T-helper 17 cell (primary cell): ENCODE measurements around the gene TRIO. TPM values are rescaled to one million over a fixed set of nuclear protein-coding genes. Genes with fewer than 3 reads are reported as not detected.

Experiments used
- ATAC-seq: fragments of 150-1000 bp; cut with Tn5 transposase; 2 replicates; pipeline ENCODE4 v1.10.0; 2021; ENCODE audit warnings: mild to moderate bottlenecking, moderate library complexity
- DNase-seq, 3 donors: peaks; one replicate each; pipeline versions ENCODE4 v3.0.0 to v3.0.0-alpha.2; 2020 to 2021
- H3K9me3 ChIP-seq: one replicate; pipeline ENCODE4 v1.7.0; 2013; ENCODE audit warnings: low read length, mild to moderate bottlenecking; ENCODE audit not compliant: control insufficient read depth, poor library complexity, severe bottlenecking
- H3K27ac Mint-ChIP-seq: one replicate; pipeline ENCODE4 v1.8.0; 2022; ENCODE audit warnings: mild to moderate bottlenecking, moderate library complexity, mixed read lengths
- H3K27me3 Mint-ChIP-seq: one replicate; pipeline ENCODE4 v1.8.0; 2022; ENCODE audit warnings: mixed read lengths
- H3K36me3 Mint-ChIP-seq: one replicate; pipeline ENCODE4 v1.8.0; 2022; ENCODE audit warnings: low read depth, mixed read lengths
- H3K4me1 Mint-ChIP-seq: one replicate; pipeline ENCODE4 v1.8.0; 2022; ENCODE audit warnings: mild to moderate bottlenecking, mixed read lengths
- H3K4me3 Mint-ChIP-seq: one replicate; pipeline ENCODE4 v1.8.0; 2022; ENCODE audit warnings: mild to moderate bottlenecking, moderate library complexity, mixed read lengths
- total RNA-seq, 4 donors: library from RNA in 2 of 4; stranded (reverse) in 2 of 4; gene quantifications; one replicate each; pipeline ENCODE4 v1.2.3 and lab custom pipeline; 2022 to 2026

Gene TRIO
- total RNA-seq, 2 donors from 2014 or later, result 19.3 to 19.5 TPM

GRCh38 chr5:14330291-14330690, 187.1 kb downstream of the TRIO start:
- peaks cover 4% of the 10 kb centered on the region for H3K4me1 Mint-ChIP-seq
- H3K36me3 Mint-ChIP-seq, result peaks cover 3% of the 10 kb centered on the region
- ATAC-seq (no peak), DNase-seq (no peak)
- no peaks in the 10 kb centered on the region for H3K9me3 ChIP-seq
- no peak overlapping the region for H3K27ac Mint-ChIP-seq
- H3K27me3 Mint-ChIP-seq, result peaks cover 10% of the 10 kb centered on the region
- H3K4me3 Mint-ChIP-seq, result no peak overlapping the region

- no peaks in the 10 kb centered on the region for H3K9me3 ChIP-seq
- Mint-ChIP-seq H3K27me3 (peaks cover 14% of the 10 kb centered on the region), H3K4me3 (no peak overlapping the region), H3K36me3 (peaks cover 3% of the 10 kb centered on the region), H3K27ac (no peak overlapping the region), H3K4me1 (peaks cover 4% of the 10 kb centered on the region)
- DNase-seq, result no peak
- ATAC-seq, result no peak
Observed at GRCh38 chr5:14330729-14331385, 187.7 kb downstream of the TRIO start.

DNA sequence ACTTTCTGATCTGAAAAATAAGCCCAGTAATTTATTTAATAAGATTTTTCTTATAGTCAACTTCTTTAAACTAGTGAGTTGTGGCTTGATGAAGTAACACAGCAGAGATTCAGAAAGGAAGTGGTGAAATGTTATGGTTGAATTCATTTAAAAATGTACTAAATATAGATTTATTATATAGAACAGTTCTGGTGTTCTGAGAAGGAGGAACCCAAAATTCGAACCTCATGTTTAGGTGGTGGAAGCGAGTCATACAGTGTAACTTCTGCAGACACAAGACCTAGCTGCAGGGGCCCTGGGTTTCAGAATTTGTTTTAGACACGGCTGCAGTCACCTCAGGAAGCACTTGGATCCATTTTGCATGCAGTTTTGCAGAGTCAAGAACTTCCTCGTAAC, 188.2 kb downstream of the TRIO start:
- H3K9me3 ChIP-seq, result no peaks in the 10 kb centered on the region
- DNase-seq, result no peak
- peaks cover 1% of the 10 kb centered on the region for H3K36me3 Mint-ChIP-seq
- H3K4me1 Mint-ChIP-seq, result peaks cover 4% of the 10 kb centered on the region
- peaks cover 13% of the 10 kb centered on the region for H3K27me3 Mint-ChIP-seq
- no peak overlapping the region for H3K4me3 Mint-ChIP-seq
- H3K27ac Mint-ChIP-seq, result no peak overlapping the region
- peak; percentile 50 for ATAC-seq

DNA sequence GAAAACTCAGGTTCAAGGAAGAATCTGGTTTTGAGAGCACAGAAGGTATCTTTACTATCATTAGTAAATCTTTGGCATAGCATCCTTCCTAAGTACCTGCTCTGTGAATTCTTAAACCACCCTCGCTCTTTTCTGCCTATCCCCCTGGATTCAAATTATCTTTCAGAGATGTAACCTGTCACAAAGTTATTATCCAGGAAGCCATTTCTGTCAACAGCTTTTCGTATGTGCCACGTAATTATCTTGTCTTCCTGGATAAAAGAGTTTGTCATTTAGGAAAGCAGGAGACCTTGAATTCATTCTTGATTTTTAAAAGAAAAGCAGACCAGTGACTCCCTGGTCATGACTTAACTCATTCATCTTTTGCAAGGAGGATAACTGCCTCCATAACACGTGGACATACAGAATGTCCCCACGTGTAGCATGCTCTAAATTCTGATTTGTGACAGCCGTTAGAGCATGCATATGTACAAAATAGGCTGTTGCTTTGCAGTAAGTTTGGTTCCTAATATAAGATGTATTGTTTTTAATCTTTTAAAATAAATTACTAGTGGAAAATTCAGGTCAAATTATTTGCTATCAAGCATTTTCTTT, 189.0 kb downstream of the TRIO start:
- Mint-ChIP-seq H3K27ac (no peak overlapping the region), H3K36me3 (no peaks in the 10 kb centered on the region), H3K4me3 (no peak overlapping the region), H3K4me1 (peaks cover 4% of the 10 kb centered on the region), H3K27me3 (peaks cover 14% of the 10 kb centered on the region)
- H3K9me3 ChIP-seq, result no peaks in the 10 kb centered on the region
- ATAC-seq (no peak), DNase-seq (no peak)

- no peaks in the 10 kb centered on the region for H3K36me3 Mint-ChIP-seq
- H3K27ac Mint-ChIP-seq, result no peak overlapping the region
- H3K9me3 ChIP-seq, result no peaks in the 10 kb centered on the region
- no peak overlapping the region for H3K4me3 Mint-ChIP-seq
- ATAC-seq (no peak), DNase-seq (no peak)
- H3K27me3 Mint-ChIP-seq, result peaks cover 14% of the 10 kb centered on the region
- peaks cover 4% of the 10 kb centered on the region for H3K4me1 Mint-ChIP-seq
Observed at GRCh38 chr5:14332746-14333145, 189.6 kb downstream of the TRIO start.

DNA sequence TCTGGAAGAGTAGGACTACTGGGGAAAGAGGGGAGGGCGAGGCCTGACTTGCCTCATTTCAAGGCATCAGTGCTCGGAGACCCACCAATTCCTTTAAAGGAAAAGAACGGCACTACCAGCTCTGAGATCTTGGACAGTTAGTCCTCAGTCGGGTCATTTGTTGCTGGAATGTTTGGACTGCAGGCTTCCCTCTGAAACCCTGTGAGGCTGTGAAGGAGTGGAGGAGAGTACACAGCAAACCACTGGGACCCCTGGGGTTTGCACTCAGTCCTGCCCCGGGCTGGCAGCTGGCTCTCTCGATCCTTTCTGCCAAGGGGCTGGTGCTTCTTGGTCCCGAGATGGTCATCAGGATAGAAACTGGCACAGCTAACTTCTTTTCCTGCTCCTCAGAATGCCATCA, 194.5 kb downstream of the TRIO start:
- Mint-ChIP-seq H3K36me3 (no peaks in the 10 kb centered on the region), H3K27me3 (peaks cover 25% of the 10 kb centered on the region), H3K4me3 (no peak overlapping the region), H3K27ac (no peak overlapping the region), H3K4me1 (peaks cover 2% of the 10 kb centered on the region)
- ATAC-seq, result no peak
- no peaks in the 10 kb centered on the region for H3K9me3 ChIP-seq
- no peak for DNase-seq

DNA sequence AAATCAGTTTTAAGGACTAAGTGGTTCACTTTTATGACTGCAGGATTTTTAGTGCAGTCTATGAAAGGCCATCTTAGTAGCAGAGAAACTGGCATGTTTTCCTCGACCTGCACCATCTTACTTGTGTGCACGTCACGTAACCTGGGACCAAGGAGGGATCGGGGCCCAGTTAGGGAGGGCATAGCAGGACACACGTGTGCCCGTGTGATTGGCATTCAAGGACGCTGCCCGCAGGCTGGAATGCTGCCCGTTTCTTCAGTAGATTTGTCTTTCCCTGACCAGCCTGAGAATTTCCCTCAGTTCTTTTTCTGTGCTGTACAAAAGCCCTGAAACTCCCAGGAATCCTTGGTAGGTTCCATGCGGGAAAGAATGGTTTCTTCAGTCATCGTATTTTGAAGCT, 196.3 kb downstream of the TRIO start:
- H3K36me3 Mint-ChIP-seq, result no peaks in the 10 kb centered on the region
- H3K9me3 ChIP-seq, result no peaks in the 10 kb centered on the region
- H3K27me3 Mint-ChIP-seq, result peaks cover 31% of the 10 kb centered on the region
- no peak overlapping the region for H3K4me3 Mint-ChIP-seq
- peaks cover 3% of the 10 kb centered on the region for H3K4me1 Mint-ChIP-seq
- no peak overlapping the region for H3K27ac Mint-ChIP-seq
- DNase-seq (no peak), ATAC-seq (no peak)

- Mint-ChIP-seq H3K36me3 (no peaks in the 10 kb centered on the region), H3K4me3 (no peak overlapping the region), H3K27ac (no peak overlapping the region), H3K4me1 (peaks cover 3% of the 10 kb centered on the region), H3K27me3 (peaks cover 27% of the 10 kb centered on the region)
- ATAC-seq, result no peak
- no peaks in the 10 kb centered on the region for H3K9me3 ChIP-seq
- DNase-seq, result no peak
Observed at GRCh38 chr5:14341571-14342230, 198.6 kb downstream of the TRIO start.

DNA sequence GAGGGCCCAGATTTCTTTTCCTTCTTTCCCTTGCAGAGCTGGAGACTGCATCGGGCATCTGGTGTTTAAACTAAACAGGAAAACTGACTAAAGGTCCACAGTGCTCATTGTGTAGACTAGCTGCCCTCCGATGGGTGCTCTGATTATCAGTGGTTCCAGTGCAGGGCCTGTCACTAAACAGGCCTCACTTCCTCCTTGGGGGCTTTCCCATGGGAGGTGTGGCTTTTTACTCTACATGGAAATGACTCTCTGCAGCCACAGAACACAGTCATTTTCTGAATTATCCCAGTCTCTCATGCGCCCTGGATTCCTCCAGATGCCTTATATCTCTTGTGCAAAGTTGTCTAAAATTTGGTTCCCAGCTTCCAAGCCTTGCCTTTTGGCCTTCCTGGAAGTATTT, 199.2 kb downstream of the TRIO start:
- Mint-ChIP-seq H3K4me3 (no peak overlapping the region), H3K27me3 (peaks cover 27% of the 10 kb centered on the region), H3K4me1 (peaks cover 3% of the 10 kb centered on the region), H3K36me3 (no peaks in the 10 kb centered on the region), H3K27ac (no peak overlapping the region)
- no peaks in the 10 kb centered on the region for H3K9me3 ChIP-seq
- DNase-seq (no peak), ATAC-seq (peak; percentile 47)

DNA sequence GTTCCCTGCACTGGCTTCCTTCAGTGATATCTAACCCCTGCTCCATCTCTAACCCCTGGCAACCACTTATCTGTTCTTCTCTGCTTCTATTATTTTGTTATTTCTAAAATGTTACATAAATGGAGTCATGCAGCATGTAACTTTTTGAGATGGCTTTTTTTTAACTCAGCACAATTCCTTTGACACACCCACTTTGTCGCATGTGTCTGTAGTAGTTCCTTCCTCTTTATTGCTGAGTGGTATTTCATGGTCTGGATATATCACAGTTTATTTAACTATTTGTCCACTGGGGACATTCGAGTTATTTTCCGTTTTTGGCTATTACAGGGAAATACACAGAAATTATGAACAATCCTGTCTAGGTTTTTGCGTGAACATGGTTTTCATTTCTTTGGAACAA, 200.2 kb downstream of the TRIO start:
- Mint-ChIP-seq H3K27me3 (peaks cover 22% of the 10 kb centered on the region), H3K27ac (no peak overlapping the region), H3K36me3 (no peaks in the 10 kb centered on the region), H3K4me1 (peaks cover 3% of the 10 kb centered on the region), H3K4me3 (no peak overlapping the region)
- ATAC-seq (no peak), DNase-seq (no peak)
- no peaks in the 10 kb centered on the region for H3K9me3 ChIP-seq

- Mint-ChIP-seq H3K4me1 (peaks cover 6% of the 10 kb centered on the region), H3K4me3 (no peak overlapping the region), H3K27me3 (peaks cover 15% of the 10 kb centered on the region), H3K27ac (no peak overlapping the region), H3K36me3 (no peaks in the 10 kb centered on the region)
- DNase-seq (no peak), ATAC-seq (no peak)
- H3K9me3 ChIP-seq, result no peaks in the 10 kb centered on the region
Observed at GRCh38 chr5:14347522-14347921, 204.4 kb downstream of the TRIO start.

DNA sequence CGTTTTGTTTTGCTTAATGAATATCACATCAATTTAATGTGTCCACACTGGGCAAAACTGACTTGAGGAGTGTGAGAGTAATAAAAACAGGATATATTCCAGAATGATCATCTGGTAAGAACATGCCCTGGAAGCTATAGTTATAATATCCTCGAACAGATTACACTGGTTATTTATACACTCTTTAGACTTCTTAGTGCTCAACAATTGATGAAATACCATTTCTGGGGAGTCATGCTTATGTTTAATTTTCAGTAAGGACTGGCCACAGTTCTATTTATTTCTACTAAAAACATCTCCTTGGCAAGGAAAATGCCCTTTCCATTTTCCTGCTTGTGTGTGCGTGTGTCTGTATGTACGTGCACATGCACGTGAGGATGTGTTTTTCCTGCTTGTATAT, 205.0 kb downstream of the TRIO start:
- Mint-ChIP-seq H3K27ac (no peak overlapping the region), H3K4me3 (no peak overlapping the region), H3K27me3 (peaks cover 15% of the 10 kb centered on the region), H3K36me3 (no peaks in the 10 kb centered on the region), H3K4me1 (peaks cover 4% of the 10 kb centered on the region)
- no peaks in the 10 kb centered on the region for H3K9me3 ChIP-seq
- ATAC-seq (no peak), DNase-seq (no peak)

DNA sequence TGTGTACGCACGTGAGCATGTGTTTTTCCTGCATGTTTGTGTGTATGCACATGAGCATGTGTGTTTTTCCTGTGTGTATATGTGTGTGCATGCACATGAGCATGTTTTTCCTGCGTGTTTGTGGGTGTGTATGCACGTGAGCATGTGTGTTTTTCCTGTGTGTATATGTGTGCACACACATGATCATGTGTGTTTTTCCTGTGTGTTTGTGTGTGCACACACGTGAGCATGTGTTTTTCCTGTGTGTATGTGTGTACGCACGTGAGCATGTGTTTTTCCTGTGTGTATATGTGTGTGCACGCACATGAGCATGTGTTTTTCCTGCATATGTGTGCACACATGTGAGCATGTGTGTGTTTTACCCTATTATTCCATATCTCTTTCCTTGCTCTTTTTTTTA, 205.9 kb downstream of the TRIO start:
- peaks cover 10% of the 10 kb centered on the region for H3K27me3 Mint-ChIP-seq
- no peak overlapping the region for H3K4me3 Mint-ChIP-seq
- ATAC-seq, result no peak
- peaks cover 4% of the 10 kb centered on the region for H3K4me1 Mint-ChIP-seq
- H3K9me3 ChIP-seq, result no peaks in the 10 kb centered on the region
- no peaks in the 10 kb centered on the region for H3K36me3 Mint-ChIP-seq
- no peak overlapping the region for H3K27ac Mint-ChIP-seq
- DNase-seq, result no peak
